ENCODE measurements around the gene BSG.

Gene BSG

GRCh38 chr19:540867-541637, 31.3 kb upstream of the BSG start:
- DNase-seq = no peak

- no peak for DNase-seq
Measured at GRCh38 chr19:541699-542098, 30.7 kb upstream of the BSG start.

GRCh38 chr19:542173-542866, 30.1 kb upstream of the BSG start:
- DNase-seq = no peak

- no peak for DNase-seq
Measured at GRCh38 chr19:543910-544608, 28.3 kb upstream of the BSG start, which contains the start of gene GZMM. Gene GZMM, plus strand, starts transcription at chr19:544053. Its CDS starts 19 bp downstream, at chr19:544072.

GRCh38 chr19:547117-547516, 25.3 kb upstream of the BSG start:
- no peak for DNase-seq

- DNase-seq = no peak
Measured at GRCh38 chr19:547836-548720, 24.3 kb upstream of the BSG start.

- no peak for DNase-seq
Measured at GRCh38 chr19:548886-549830, 23.2 kb upstream of the BSG start.

GRCh38 chr19:554817-555216, 17.6 kb upstream of the BSG start:
- no peak for DNase-seq

- DNase-seq = no peak
Measured at GRCh38 chr19:555474-555808, 17.0 kb upstream of the BSG start.

- no peak for DNase-seq
Measured at GRCh38 chr19:556611-557382, 15.6 kb upstream of the BSG start.

- no peak for DNase-seq
Measured at GRCh38 chr19:558770-559439, 13.5 kb upstream of the BSG start.

- DNase-seq = peak in 2 of 3 donors; percentile 32 to 39
Measured at GRCh38 chr19:560121-560520, 12.3 kb upstream of the BSG start.

- DNase-seq = peak; percentile 61 to 85 (median 70)
Measured at GRCh38 chr19:566403-566802, 6.0 kb upstream of the BSG start.

- no peak for DNase-seq
Measured at GRCh38 chr19:566844-567243, 5.6 kb upstream of the BSG start.

- peak in 2 of 3 donors; percentile 33 to 44 for DNase-seq
Measured at GRCh38 chr19:567296-567900, 5.0 kb upstream of the BSG start.

- DNase-seq = peak in 2 of 3 donors; percentile 20 to 27
Measured at GRCh38 chr19:570251-570686, 2.1 kb upstream of the BSG start.

- DNase-seq = peak; percentile 71 to 77 (median 77)
Measured at GRCh38 chr19:570937-571565, 1.3 kb upstream of the BSG start.

- peak in 2 of 3 donors; percentile 27 to 28 for DNase-seq
Measured at GRCh38 chr19:571566-571974, 826 bp upstream of the BSG start.

Measured in suppressor macrophage treated with lipopolysaccharide for 1 hour (primary cell).